ENCODE measurements around the gene AP1M1. TPM values are rescaled to one million over a fixed set of nuclear protein-coding genes. Genes with fewer than 3 reads are reported as not detected.
"Not testable (repeated sequence)": the region's sequence is repeated elsewhere in the genome, so short reads cannot be mapped to it uniquely, and the experiment has no call there.

AP1M1 gene
- total and polyA plus RNA-seq, 11 donors: 26.2 to 93.4 (median 47.8) TPM

GRCh38 chr19:16170134-16170533 lies 27.6 kb upstream of the AP1M1 start:
- Histone ChIP-seq H3K36me3 (no peaks in the 10 kb centered on the region), H3K27ac (no peak overlapping the region), H3K9me3 (peaks cover 0 to 3% (median 0%) of the 10 kb centered on the region in 12 donors), H3K4me1 (no peaks in the 10 kb centered on the region), H3K27me3 (peaks cover 0 to 7% (median 0%) of the 10 kb centered on the region in 9 donors), H3K4me3 (no peak overlapping the region)
- WGBS, 4 donors: 66 to 73% (median 70%) methylated on average over 1 of the region's 1 CpG
- DNase-seq: no peak
- intact Hi-C loops (cut with DNase I): no loop called here
- TF ChIP-seq CTCF (IDR thresholded peaks at IDR 0.05) (no peak), POLR2A (IDR thresholded peaks at IDR 0.05) (no peak)
- no peak for ATAC-seq

GRCh38 chr19:16175954-16176353 lies 21.8 kb upstream of the AP1M1 start:
- H3K4me1 ChIP-seq: no peaks in the 10 kb centered on the region
- intact Hi-C loops (cut with DNase I): no loop called here
- ATAC-seq (no peak), DNase-seq (no peak)
- no peaks in the 10 kb centered on the region for H3K36me3 ChIP-seq
- H3K27ac ChIP-seq: no peak overlapping the region
- H3K9me3 ChIP-seq: peaks cover 0 to 9% (median 3%) of the 10 kb centered on the region in 12 donors
- peaks cover 0 to 7% (median 0%) of the 10 kb centered on the region in 9 donors for H3K27me3 ChIP-seq
- 54 to 63% (median 56%) methylated on average over 2 of the region's 2 CpGs for WGBS, 4 donors
- TF ChIP-seq CTCF (IDR thresholded peaks at IDR 0.05): no peak
- TF ChIP-seq POLR2A (IDR thresholded peaks at IDR 0.05): no peak
- no peak overlapping the region for H3K4me3 ChIP-seq

GRCh38 chr19:16178866-16179265 lies 18.8 kb upstream of the AP1M1 start:
- H3K4me1 ChIP-seq; intact Hi-C loops (cut with DNase I); H3K9me3 ChIP-seq; H3K36me3 ChIP-seq; DNase-seq; ATAC-seq; H3K27ac ChIP-seq; H3K4me3 ChIP-seq; H3K27me3 ChIP-seq: not testable (repeated sequence)
- 86 to 89% (median 87%) methylated on average over 5 of the region's 5 CpGs for WGBS, 4 donors

GRCh38 chr19:16180611-16181010 lies 17.1 kb upstream of the AP1M1 start:
- intact Hi-C loops (cut with DNase I): loop anchor here in 5 of 10 donors (2.0 to 5.0 kb wide), 5 partner anchors 68 to 598 kb away; partner anchors contain the start of gene RAB8A (in 2 of the 5)
- no peak for TF ChIP-seq POLR2A (IDR thresholded peaks at IDR 0.05)
- no peak for TF ChIP-seq CTCF (IDR thresholded peaks at IDR 0.05)
- Histone ChIP-seq H3K27ac (no peak overlapping the region), H3K9me3 (peaks cover 0 to 5% (median under 1%) of the 10 kb centered on the region in 12 donors), H3K27me3 (peaks cover 0 to 9% (median 0%) of the 10 kb centered on the region in 9 donors), H3K4me3 (no peak overlapping the region), H3K4me1 (peaks cover 0 to 11% (median 2%) of the 10 kb centered on the region in 12 donors), H3K36me3 (no peaks in the 10 kb centered on the region)
- ATAC-seq (no peak), DNase-seq (no peak)
- 46 to 61% (median 48%) methylated on average over 4 of the region's 4 CpGs for WGBS, 4 donors

- Histone ChIP-seq H3K36me3 (peaks cover 0 to 31% (median 19%) of the 10 kb centered on the region in 9 donors), H3K9me3 (no peaks in the 10 kb centered on the region), H3K4me1 (peaks cover 0 to 35% (median 16%) of the 10 kb centered on the region in 12 donors), H3K27ac (peak overlapping the region; percentile 49 to 92 (median 78)), H3K27me3 (peaks cover 0 to 9% (median 0%) of the 10 kb centered on the region in 9 donors), H3K4me3 (peak overlapping the region in 11 of 12 donors; percentile 73 to 99 (median 93))
- intact Hi-C loops (cut with DNase I): loop anchor here in 7 of 10 donors (2.0 to 5.0 kb wide), 6 partner anchors 72 to 602 kb away; partner anchors contain the start of gene RAB8A (in 6 of the 7)
- WGBS, 4 donors: 39 to 44% (median 43%) methylated on average over 18 of the region's 18 CpGs
- TF ChIP-seq CTCF (IDR thresholded peaks at IDR 0.05) (no peak), POLR2A (IDR thresholded peaks at IDR 0.05) (no peak)
- no peak for DNase-seq
- no peak for ATAC-seq
Observed at GRCh38 chr19:16184665-16185122, 13.0 kb upstream of the AP1M1 start.

Measured in heart left ventricle (tissue), 16 donors.